DND-41 (cell line): ENCODE data around the gene CC2D2A.

Source experiments
- ATAC-seq: fragments of 200-7000 bp; cut with Tn5 transposase; 3 replicates; pipeline ENCODE4 v1.9.1; 2021; ENCODE audit warnings: low read depth; ENCODE audit not compliant: insufficient read depth
- DNase-seq: peaks from one replicate; pipeline ENCODE4 v3.0.0-alpha.2; 2020
- H2AFZ ChIP-seq: 2 replicates; pipeline ENCODE4 v1.6.0; 2012; ENCODE audit warnings: low read depth, low read length
- H3K27ac ChIP-seq: 2 replicates; pipeline ENCODE4 v1.5.1; 2012; ENCODE audit warnings: low read length, inconsistent platforms
- H3K27me3 ChIP-seq: fragments of 200-600 bp; sonication (generic); 2 replicates; pipeline ENCODE4 v1.6.0; 2012; ENCODE audit warnings: low read length, mild to moderate bottlenecking, inconsistent platforms; ENCODE audit not compliant: insufficient read depth, poor library complexity
- H3K36me3 ChIP-seq: 2 replicates; pipeline ENCODE4 v1.5.1; 2012; ENCODE audit warnings: low read length, inconsistent platforms; ENCODE audit not compliant: insufficient read depth
- H3K4me1 ChIP-seq: 2 replicates; pipeline ENCODE4 v1.5.1; 2012; ENCODE audit warnings: mild to moderate bottlenecking, low read length; ENCODE audit not compliant: insufficient read depth
- H3K4me2 ChIP-seq: 2 replicates; pipeline ENCODE4 v1.6.0; 2012; ENCODE audit warnings: mild to moderate bottlenecking, moderate library complexity, low read length, inconsistent platforms; ENCODE audit not compliant: insufficient read depth
- H3K4me3 ChIP-seq, 2 experiments: fragments of 200-600 bp in 1 of 2; shearing (Covaris generic) in 1 of 2; 2 replicates each; pipeline ENCODE4 v1.5.1; 2012 to 2016; ENCODE audit warnings: inconsistent platforms in 2 of 2, low read length in 2 of 2, mild to moderate bottlenecking in 2 of 2, low read depth in 1 of 2, moderate library complexity in 1 of 2
- H3K79me2 ChIP-seq: 2 replicates; pipeline ENCODE4 v1.6.0; 2012; ENCODE audit warnings: low read length, inconsistent platforms; ENCODE audit not compliant: insufficient read depth
- H3K9ac ChIP-seq: 2 replicates; pipeline ENCODE4 v1.6.0; 2012; ENCODE audit warnings: low read depth, mild to moderate bottlenecking, inconsistent platforms, low read length, moderate library complexity
- H3K9me3 ChIP-seq: 2 replicates; pipeline ENCODE4 v1.5.1; 2012; ENCODE audit warnings: low read length, moderate library complexity, mild to moderate bottlenecking, inconsistent platforms; ENCODE audit not compliant: insufficient read depth, severe bottlenecking
- H4K20me1 ChIP-seq: 2 replicates; pipeline ENCODE4 v1.6.0; 2012; ENCODE audit warnings: low read length; ENCODE audit not compliant: insufficient read depth
- EZH2 ChIP-seq: IDR thresholded peaks from 3 replicates; pipeline ENCODE4 v1.6.1; 2012; ENCODE audit warnings: borderline replicate concordance, low read depth, mild to moderate bottlenecking, moderate library complexity, low read length, inconsistent platforms; ENCODE audit not compliant: severe bottlenecking
- TF ChIP-seq, protein P1 (sequence below): IDR thresholded peaks from 2 replicates; pipeline ENCODE4 v1.5.1; 2012; ENCODE audit warnings: borderline replicate concordance, low read length, moderate library complexity, mild to moderate bottlenecking; ENCODE audit not compliant: poor library complexity, severe bottlenecking; ENCODE audit errors: extremely low read depth

The CC2D2A gene

DNA sequence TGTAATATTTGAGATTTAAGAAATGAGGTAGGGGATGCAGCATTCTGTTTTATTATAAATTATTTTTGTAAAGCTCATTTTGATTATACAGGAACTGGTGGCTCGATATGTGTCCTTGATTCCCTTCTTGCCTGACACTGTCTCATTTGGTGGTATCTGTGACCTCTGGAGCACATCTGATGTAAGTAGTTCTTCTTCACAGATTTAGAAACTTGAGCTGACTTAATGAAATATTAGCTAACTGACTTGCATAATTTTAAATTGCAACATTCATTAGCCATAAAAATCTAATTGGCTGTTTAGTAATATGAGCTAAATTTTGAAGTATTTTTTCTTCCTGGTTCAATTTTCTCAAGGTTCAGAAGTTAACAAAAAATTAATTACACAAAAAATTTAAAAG is 116.4 kb downstream of the CC2D2A start:
- no peak overlapping the region for H3K4me3 ChIP-seq
- H3K4me1 ChIP-seq = no peaks in the 10 kb centered on the region
- no peak overlapping the region for H3K9ac ChIP-seq
- no peaks in the 10 kb centered on the region for H4K20me1 ChIP-seq
- H3K27me3 ChIP-seq = no peaks in the 10 kb centered on the region
- no peaks in the 10 kb centered on the region for H3K79me2 ChIP-seq
- no peak overlapping the region for H3K27ac ChIP-seq
- no peak for ATAC-seq
- H3K36me3 ChIP-seq = no peaks in the 10 kb centered on the region
- no peak for TF ChIP-seq EZH2
- TF ChIP-seq, protein P1, sequence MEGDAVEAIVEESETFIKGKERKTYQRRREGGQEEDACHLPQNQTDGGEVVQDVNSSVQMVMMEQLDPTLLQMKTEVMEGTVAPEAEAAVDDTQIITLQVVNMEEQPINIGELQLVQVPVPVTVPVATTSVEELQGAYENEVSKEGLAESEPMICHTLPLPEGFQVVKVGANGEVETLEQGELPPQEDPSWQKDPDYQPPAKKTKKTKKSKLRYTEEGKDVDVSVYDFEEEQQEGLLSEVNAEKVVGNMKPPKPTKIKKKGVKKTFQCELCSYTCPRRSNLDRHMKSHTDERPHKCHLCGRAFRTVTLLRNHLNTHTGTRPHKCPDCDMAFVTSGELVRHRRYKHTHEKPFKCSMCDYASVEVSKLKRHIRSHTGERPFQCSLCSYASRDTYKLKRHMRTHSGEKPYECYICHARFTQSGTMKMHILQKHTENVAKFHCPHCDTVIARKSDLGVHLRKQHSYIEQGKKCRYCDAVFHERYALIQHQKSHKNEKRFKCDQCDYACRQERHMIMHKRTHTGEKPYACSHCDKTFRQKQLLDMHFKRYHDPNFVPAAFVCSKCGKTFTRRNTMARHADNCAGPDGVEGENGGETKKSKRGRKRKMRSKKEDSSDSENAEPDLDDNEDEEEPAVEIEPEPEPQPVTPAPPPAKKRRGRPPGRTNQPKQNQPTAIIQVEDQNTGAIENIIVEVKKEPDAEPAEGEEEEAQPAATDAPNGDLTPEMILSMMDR = no peak
- H3K9me3 ChIP-seq = no peaks in the 10 kb centered on the region
- H2AFZ ChIP-seq = no peak overlapping the region
- DNase-seq = no peak
- H3K4me2 ChIP-seq = no peak overlapping the region

DNA sequence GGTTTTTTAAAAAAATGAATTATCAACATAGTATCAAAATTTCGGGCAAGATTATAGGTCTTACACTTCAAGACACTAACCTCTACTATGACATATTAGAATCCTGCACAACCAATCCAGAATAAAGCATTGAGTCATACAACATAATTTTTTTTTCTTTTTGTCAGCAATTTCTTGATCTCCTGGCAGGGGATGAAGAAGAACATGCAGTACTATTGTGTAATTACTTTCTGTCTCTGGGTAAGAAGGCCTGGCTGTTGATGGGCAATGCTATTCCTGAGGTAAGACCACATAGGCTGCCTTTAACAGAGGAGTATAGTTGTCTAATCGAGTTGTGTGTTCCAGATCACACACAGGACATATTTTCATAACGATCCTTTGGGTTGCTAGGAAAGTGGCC is 118.0 kb downstream of the CC2D2A start:
- H2AFZ ChIP-seq = no peak overlapping the region
- H3K4me2 ChIP-seq = no peak overlapping the region
- no peaks in the 10 kb centered on the region for H3K27me3 ChIP-seq
- no peaks in the 10 kb centered on the region for H3K4me1 ChIP-seq
- no peak for TF ChIP-seq EZH2
- TF ChIP-seq, protein P1 = no peak
- no peak for DNase-seq
- H3K9ac ChIP-seq = no peak overlapping the region
- no peaks in the 10 kb centered on the region for H3K36me3 ChIP-seq
- ATAC-seq = no peak
- H3K4me3 ChIP-seq = no peak overlapping the region
- no peaks in the 10 kb centered on the region for H3K79me2 ChIP-seq
- no peak overlapping the region for H3K27ac ChIP-seq
- no peaks in the 10 kb centered on the region for H4K20me1 ChIP-seq
- no peaks in the 10 kb centered on the region for H3K9me3 ChIP-seq

DNA sequence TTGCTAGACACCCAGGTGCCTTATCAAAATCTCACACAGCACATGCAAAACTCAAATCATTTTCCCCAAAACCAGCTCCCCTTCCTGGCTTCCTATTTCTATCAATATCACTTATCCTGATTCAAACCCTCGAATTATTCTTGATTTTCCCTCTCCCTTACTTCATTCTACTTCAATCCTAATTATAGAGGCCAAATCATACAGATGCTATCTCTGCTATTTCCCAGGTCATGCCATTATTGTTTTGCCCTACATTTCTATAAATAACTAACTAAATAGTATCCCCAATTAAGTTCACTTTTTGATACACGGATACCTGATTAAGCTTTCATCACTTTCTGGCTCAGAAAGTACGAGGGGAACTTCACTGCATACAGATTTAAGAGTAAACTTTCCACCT is 123.1 kb downstream of the CC2D2A start:
- H4K20me1 ChIP-seq = no peaks in the 10 kb centered on the region
- no peak overlapping the region for H2AFZ ChIP-seq
- H3K9ac ChIP-seq = no peak overlapping the region
- H3K36me3 ChIP-seq = no peaks in the 10 kb centered on the region
- DNase-seq (no peak), ATAC-seq (no peak)
- H3K4me2 ChIP-seq = no peak overlapping the region
- H3K27ac ChIP-seq = no peak overlapping the region
- TF ChIP-seq, protein P1 = no peak
- TF ChIP-seq EZH2 = no peak
- no peaks in the 10 kb centered on the region for H3K79me2 ChIP-seq
- no peaks in the 10 kb centered on the region for H3K9me3 ChIP-seq
- no peaks in the 10 kb centered on the region for H3K4me1 ChIP-seq
- no peaks in the 10 kb centered on the region for H3K27me3 ChIP-seq
- H3K4me3 ChIP-seq = no peak overlapping the region

DNA sequence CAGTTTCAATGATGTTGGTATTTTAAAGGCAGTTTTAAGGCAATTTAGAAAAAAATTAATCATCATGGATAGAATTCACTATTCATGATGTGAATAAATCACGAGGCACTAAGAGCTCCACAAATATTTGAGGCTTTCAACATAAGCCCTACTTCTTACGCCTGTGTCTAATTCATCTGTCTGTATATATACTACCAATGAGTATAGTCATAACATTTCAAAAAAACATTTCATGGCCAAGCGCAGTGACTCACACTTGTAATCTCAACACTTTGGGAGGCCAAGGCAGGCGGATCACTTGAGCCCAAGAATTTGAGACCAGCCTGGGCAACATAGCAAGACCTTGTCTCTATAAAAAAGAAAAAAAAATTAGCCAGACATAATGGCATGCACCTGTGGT is 129.0 kb downstream of the CC2D2A start:
- H3K27me3 ChIP-seq = no peaks in the 10 kb centered on the region
- no peak overlapping the region for H3K27ac ChIP-seq
- no peak for DNase-seq
- H3K9me3 ChIP-seq = no peaks in the 10 kb centered on the region
- no peaks in the 10 kb centered on the region for H3K4me1 ChIP-seq
- H3K79me2 ChIP-seq = no peaks in the 10 kb centered on the region
- H3K4me3 ChIP-seq = no peak overlapping the region
- H2AFZ ChIP-seq = no peak overlapping the region
- H4K20me1 ChIP-seq = no peaks in the 10 kb centered on the region
- peaks cover 27% of the 10 kb centered on the region; the same call in 1 of the 2 replicates for H3K36me3 ChIP-seq
- no peak for TF ChIP-seq EZH2
- TF ChIP-seq, protein P1 = no peak
- no peak overlapping the region for H3K9ac ChIP-seq
- no peak for ATAC-seq
- no peak overlapping the region for H3K4me2 ChIP-seq
